T-cell (primary cell): ENCODE measurements around the gene NKIRAS1. TPM values are rescaled to one million over a fixed set of nuclear protein-coding genes. Genes with fewer than 3 reads are reported as not detected.
A peak's percentile ranks its signal among the peaks of the same experiment; 100 is the strongest.

Experiments used
- ATAC-seq, 4 experiments: fragments of 200-7000 bp in 3 of 4; fragments of 150-1000 bp in 1 of 4; cut with Tn5 transposase; replicated peaks in 1 of 4; 1 replicate in 3 of 4; 2 replicates in 1 of 4; pipeline ENCODE4 v1.10.0; 2021; ENCODE audit warnings: moderate library complexity in 3 of 4, mild to moderate bottlenecking in 2 of 4, moderate number of reproducible peaks in 1 of 4
- CTCF ChIA-PET, 2 donors: fragments of 300-600 bp; sonication (Branson Sonifier 250); formaldehyde crosslinking; loops; one replicate each; lab custom pipeline; 2022; ENCODE audit warnings: antibody characterized with exemption in 2 of 2; lab: Charles Lee
- POLR2A ChIA-PET, 2 donors: fragments of 300-600 bp; sonication (Branson Sonifier 250); formaldehyde crosslinking; loops; one replicate each; lab custom pipeline; 2022; ENCODE audit warnings: antibody characterized with exemption in 2 of 2; lab: Charles Lee
- DNase-seq, 35 experiments: peaks; one replicate each; pipeline versions ENCODE4 v3.0.0 to v3.0.0-alpha.2; 2013 to 2023
- H3K27ac ChIP-seq: one replicate; pipeline ENCODE4 v1.5.1; 2013; ENCODE audit warnings: low read length
- H3K27me3 ChIP-seq, 2 experiments: replicated peaks in 1 of 2; 1 replicate in 1 of 2; 2 replicates in 1 of 2; pipeline versions ENCODE4 v1.6.1 to v1.7.0; 2013; ENCODE audit warnings: low read length in 1 of 2, mixed read lengths in 1 of 2; ENCODE audit not compliant: control insufficient read depth in 2 of 2, insufficient read depth in 2 of 2; ENCODE audit errors: extremely low read depth in 1 of 2
- H3K36me3 ChIP-seq, 2 donors: 1 replicate in 1 of 2; 2 replicates in 1 of 2; pipeline versions ENCODE4 v1.6.1 to v1.7.0; 2013; ENCODE audit warnings: low read length in 1 of 2; ENCODE audit not compliant: control insufficient read depth in 2 of 2, insufficient read depth in 1 of 2; ENCODE audit errors: extremely low read depth in 1 of 2
- H3K4me1 ChIP-seq, 2 experiments: 1 replicate in 1 of 2; 2 replicates in 1 of 2; pipeline versions ENCODE4 v1.6.1 to v1.7.0; 2013; ENCODE audit warnings: low read length in 2 of 2, mixed read lengths in 1 of 2; ENCODE audit not compliant: insufficient read depth in 2 of 2, control insufficient read depth in 1 of 2; ENCODE audit errors: extremely low read depth in 1 of 2
- H3K4me3 ChIP-seq, 2 donors: 1 replicate in 1 of 2; 2 replicates in 1 of 2; pipeline versions ENCODE4 v1.5.1 to v1.7.0; 2013; ENCODE audit warnings: mild to moderate bottlenecking in 2 of 2, low read length in 1 of 2, moderate library complexity in 1 of 2; ENCODE audit not compliant: control insufficient read depth in 1 of 2; ENCODE audit errors: extremely low read depth in 1 of 2
- H3K9me3 ChIP-seq: 2 replicates; pipeline ENCODE4 v1.7.0; 2013
- H3K27ac Mint-ChIP-seq, 2 donors: one replicate each; pipeline ENCODE4 v1.8.0; 2020 to 2021; ENCODE audit warnings: mild to moderate bottlenecking in 2 of 2, mixed read lengths in 2 of 2
- H3K27me3 Mint-ChIP-seq, 2 donors: one replicate each; pipeline ENCODE4 v1.8.0; 2021 to 2022; ENCODE audit warnings: mixed read lengths in 2 of 2
- H3K36me3 Mint-ChIP-seq: one replicate; pipeline ENCODE4 v1.8.0; 2021; ENCODE audit warnings: mixed read lengths
- H3K4me1 Mint-ChIP-seq, 3 donors: one replicate each; pipeline ENCODE4 v1.8.0; 2020 to 2022; ENCODE audit warnings: mixed read lengths in 3 of 3, mild to moderate bottlenecking in 1 of 3
- H3K4me3 Mint-ChIP-seq, 3 donors: one replicate each; pipeline ENCODE4 v1.8.0; 2020 to 2022; ENCODE audit warnings: mild to moderate bottlenecking in 3 of 3, mixed read lengths in 3 of 3, moderate library complexity in 3 of 3
- H3K9me3 Mint-ChIP-seq, 3 donors: one replicate each; pipeline ENCODE4 v1.8.0; 2020 to 2022; ENCODE audit warnings: mixed read lengths in 3 of 3
- WGBS: methylation state at CpG from one replicate; pipeline ENCODE4 v1.1.5; 2013; ENCODE audit warnings: missing lambda C conversion rate; ENCODE audit not compliant: insufficient coverage; 5-methylcytosine and 5-hydroxymethylcytosine counted together
- total RNA-seq, 35 experiments: library from RNA in 6 of 35; stranded (reverse) in 6 of 35; fragments of 120-200 nt in 1 of 35; gene quantifications; one replicate each; pipeline versions ENCODE4 v1.2.1 to v1.2.4 and lab custom pipeline; 2013 to 2026

The NKIRAS1 gene
- total RNA-seq = 1 to 10 TPM; 2.2 to 4.1 (median 3.6) TPM
- total RNA-seq (2013) = 5.8 TPM
- total RNA-seq (lab: John Stamatoyannopoulos, UW) = 4.1 to 15.4 (median 6.8) reads per million in 29 experiments

GRCh38 chr3:23916886-23917678, at the start of gene NKIRAS1, which contains the start of gene RPL15:
NKIRAS1 (minus strand) TSS chr3:23916990; CDS start chr3:23910904, 6,086 bp downstream.
RPL15 (plus strand) TSS chr3:23917132; CDS start chr3:23917860, 728 bp downstream.
- Mint-ChIP-seq H3K4me1 (peaks cover 45 to 60% (median 48%) of the 10 kb centered on the region in 3 donors), H3K27ac (peak within 1 kb of the TSS; percentile 97 to 98), H3K36me3 (peaks cover 28% of the 10 kb centered on the region), H3K27me3 (no peaks in the 10 kb centered on the region), H3K4me3 (peak within 1 kb of the TSS; percentile 98 to 100 (median 99)), H3K9me3 (no peaks in the 10 kb centered on the region)
- Histone ChIP-seq H3K9me3 (no peaks in the 10 kb centered on the region), H3K36me3 (peaks cover 0 to 35% of the 10 kb centered on the region in 2 donors), H3K27ac (peak within 1 kb of the TSS; percentile 89), H3K4me3 (peak within 1 kb of the TSS; percentile 89 to 91), H3K4me1 (peaks cover 22 to 27% of the 10 kb centered on the region in 2 experiments), H3K27me3 (no peaks in the 10 kb centered on the region)
- ChIA-PET POLR2A (interaction anchor here (0.5 to 1.8 kb wide), 24 partner anchors 10 to 1733 kb away, joined by 3 to 15 read pairs (median 3); no protein-coding TSS in a partner anchor), CTCF (interaction anchor here in 1 of 2 donors (0.9 to 1.1 kb wide), 3 partner anchors 27 to 82 kb away, joined by 4 to 8 read pairs (median 7); no protein-coding TSS in a partner anchor)
- ATAC-seq (peak; percentile 94 to 96 (median 95)), DNase-seq (peak; percentile 91 to 99 (median 97))
- WGBS = under 1% methylated on average over 50 of the region's 64 CpGs

- H3K4me1 ChIP-seq = no peaks in the 10 kb centered on the region
- H3K36me3 ChIP-seq = peaks cover 0 to 78% of the 10 kb centered on the region in 2 donors
- H3K4me3 Mint-ChIP-seq = no peak overlapping the region
- peaks cover 58% of the 10 kb centered on the region for H3K36me3 Mint-ChIP-seq
- ChIA-PET POLR2A (no interaction called here), CTCF (no interaction called here)
- H3K27me3 Mint-ChIP-seq = no peaks in the 10 kb centered on the region
- DNase-seq (no peak), ATAC-seq (no peak)
- H3K27ac Mint-ChIP-seq = no peak overlapping the region
- peaks cover 26 to 33% (median 26%) of the 10 kb centered on the region in 3 donors for H3K4me1 Mint-ChIP-seq
- H3K27ac ChIP-seq = no peak overlapping the region
- H3K9me3 ChIP-seq = no peaks in the 10 kb centered on the region
- WGBS = no CpG with 5 or more reads among the region's 1 CpG
- no peak overlapping the region for H3K4me3 ChIP-seq
- H3K9me3 Mint-ChIP-seq = no peaks in the 10 kb centered on the region
- no peaks in the 10 kb centered on the region for H3K27me3 ChIP-seq
Observed at GRCh38 chr3:23966328-23966727, 49.5 kb upstream of the NKIRAS1 start.

GRCh38 chr3:23964537-23965235, 47.9 kb upstream of the NKIRAS1 start:
- Histone ChIP-seq H3K4me3 (no peak overlapping the region), H3K9me3 (no peaks in the 10 kb centered on the region), H3K27me3 (no peaks in the 10 kb centered on the region), H3K36me3 (peaks cover 0 to 79% of the 10 kb centered on the region in 2 donors), H3K4me1 (no peaks in the 10 kb centered on the region), H3K27ac (no peak overlapping the region)
- no peak for DNase-seq
- Mint-ChIP-seq H3K27ac (no peak overlapping the region), H3K27me3 (no peaks in the 10 kb centered on the region), H3K9me3 (no peaks in the 10 kb centered on the region), H3K36me3 (peaks cover 62% of the 10 kb centered on the region), H3K4me1 (peaks cover 27 to 34% (median 29%) of the 10 kb centered on the region in 3 donors), H3K4me3 (no peak overlapping the region)
- ChIA-PET POLR2A (interaction anchor here in 1 of 2 donors (0.9 kb wide), 2 partner anchors 14 to 18 kb away, joined by 3 to 10 read pairs; no protein-coding TSS in a partner anchor), CTCF (interaction anchor here in 1 of 2 donors (0.6 to 0.8 kb wide), 3 partner anchors 9 to 288 kb away, joined by 3 to 4 read pairs (median 3); no protein-coding TSS in a partner anchor)
- 100% methylated on average over 1 of the region's 3 CpGs for WGBS
- ATAC-seq = no peak

GRCh38 chr3:23961913-23962312, 45.1 kb upstream of the NKIRAS1 start:
- H3K9me3 ChIP-seq = no peaks in the 10 kb centered on the region
- peaks cover 59% of the 10 kb centered on the region for H3K36me3 Mint-ChIP-seq
- no peaks in the 10 kb centered on the region for H3K4me1 ChIP-seq
- no peak overlapping the region for H3K4me3 Mint-ChIP-seq
- H3K36me3 ChIP-seq = peaks cover 3 to 69% of the 10 kb centered on the region in 2 donors
- peaks cover 37 to 54% (median 38%) of the 10 kb centered on the region in 3 donors for H3K4me1 Mint-ChIP-seq
- no peak overlapping the region for H3K27ac Mint-ChIP-seq
- H3K9me3 Mint-ChIP-seq = no peaks in the 10 kb centered on the region
- DNase-seq (no peak), ATAC-seq (no peak)
- H3K27ac ChIP-seq = no peak overlapping the region
- ChIA-PET POLR2A (no interaction called here), CTCF (interaction anchor here in 1 of 2 donors (0.7 to 1.5 kb wide), 2 partner anchors 11 to 73 kb away, joined by 5 read pairs; no protein-coding TSS in a partner anchor)
- H3K27me3 Mint-ChIP-seq = no peaks in the 10 kb centered on the region
- no peak overlapping the region for H3K4me3 ChIP-seq
- no CpG with 5 or more reads among the region's 5 CpGs for WGBS
- no peaks in the 10 kb centered on the region for H3K27me3 ChIP-seq

- no peak overlapping the region for H3K27ac ChIP-seq
- no peak overlapping the region for H3K27ac Mint-ChIP-seq
- H3K9me3 ChIP-seq = no peaks in the 10 kb centered on the region
- DNase-seq (no peak), ATAC-seq (no peak)
- CTCF ChIA-PET = interaction anchor here in 1 of 2 donors (0.7 kb wide), 1 partner anchor 32 kb away, joined by 6 read pairs; no protein-coding TSS in a partner anchor
- H3K4me3 ChIP-seq = no peak overlapping the region
- H3K36me3 ChIP-seq = peaks cover 3 to 67% of the 10 kb centered on the region in 2 donors
- no peak overlapping the region for H3K4me3 Mint-ChIP-seq
- POLR2A ChIA-PET = interaction anchor here (0.6 to 1.0 kb wide), 4 partner anchors 8 to 37 kb away, joined by 3 to 11 read pairs (median 3); no protein-coding TSS in a partner anchor
- no peaks in the 10 kb centered on the region for H3K4me1 ChIP-seq
- H3K27me3 ChIP-seq = no peaks in the 10 kb centered on the region
- peaks cover 42 to 60% (median 42%) of the 10 kb centered on the region in 3 donors for H3K4me1 Mint-ChIP-seq
- no peaks in the 10 kb centered on the region for H3K9me3 Mint-ChIP-seq
- no peaks in the 10 kb centered on the region for H3K27me3 Mint-ChIP-seq
- peaks cover 60% of the 10 kb centered on the region for H3K36me3 Mint-ChIP-seq
- no CpG with 5 or more reads among the region's 1 CpG for WGBS
Observed at GRCh38 chr3:23961066-23961465, 44.3 kb upstream of the NKIRAS1 start.
